Breast epithelium (tissue), 3 donors: ENCODE data around the gene SLC22A7.

ENCODE experiments used
- POLR2AphosphoS5 ChIP-seq, 3 donors: sonication (generic); formaldehyde crosslinking; IDR thresholded peaks; one replicate each; pipeline ENCODE4 v1.6.1; 2017; ENCODE audit warnings: antibody characterized with exemption in 3 of 3
- TF ChIP-seq, protein P1 (sequence below), 3 donors: fragments of 450-650 bp; IDR thresholded peaks; one replicate each; pipeline ENCODE4 v1.5.1; 2016 to 2017; ENCODE audit warnings: antibody characterized with exemption in 3 of 3, mild to moderate bottlenecking in 3 of 3, moderate library complexity in 3 of 3

GRCh38 chr6:43335469-43335868 lies 37.4 kb downstream of the SLC22A7 start:
- TF ChIP-seq, protein P1, sequence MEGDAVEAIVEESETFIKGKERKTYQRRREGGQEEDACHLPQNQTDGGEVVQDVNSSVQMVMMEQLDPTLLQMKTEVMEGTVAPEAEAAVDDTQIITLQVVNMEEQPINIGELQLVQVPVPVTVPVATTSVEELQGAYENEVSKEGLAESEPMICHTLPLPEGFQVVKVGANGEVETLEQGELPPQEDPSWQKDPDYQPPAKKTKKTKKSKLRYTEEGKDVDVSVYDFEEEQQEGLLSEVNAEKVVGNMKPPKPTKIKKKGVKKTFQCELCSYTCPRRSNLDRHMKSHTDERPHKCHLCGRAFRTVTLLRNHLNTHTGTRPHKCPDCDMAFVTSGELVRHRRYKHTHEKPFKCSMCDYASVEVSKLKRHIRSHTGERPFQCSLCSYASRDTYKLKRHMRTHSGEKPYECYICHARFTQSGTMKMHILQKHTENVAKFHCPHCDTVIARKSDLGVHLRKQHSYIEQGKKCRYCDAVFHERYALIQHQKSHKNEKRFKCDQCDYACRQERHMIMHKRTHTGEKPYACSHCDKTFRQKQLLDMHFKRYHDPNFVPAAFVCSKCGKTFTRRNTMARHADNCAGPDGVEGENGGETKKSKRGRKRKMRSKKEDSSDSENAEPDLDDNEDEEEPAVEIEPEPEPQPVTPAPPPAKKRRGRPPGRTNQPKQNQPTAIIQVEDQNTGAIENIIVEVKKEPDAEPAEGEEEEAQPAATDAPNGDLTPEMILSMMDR (IDR thresholded peaks at IDR 0.05): no peak
- TF ChIP-seq POLR2AphosphoS5 (IDR thresholded peaks at IDR 0.05): no peak
